Anterior cingulate cortex (tissue), 58 donors: Measurements from ENCODE around the gene MAPK1.
A peak's percentile ranks its signal among the peaks of the same experiment; 100 is the strongest.
"Not testable (repeated sequence)": the region's sequence is repeated elsewhere in the genome, so short reads cannot be mapped to it uniquely, and the experiment has no call there.

Experiments
- DNase-seq, 58 donors: peaks; one replicate each; lab custom pipeline; 2025; lab: John Stamatoyannopoulos, UW

The MAPK1 gene

DNA sequence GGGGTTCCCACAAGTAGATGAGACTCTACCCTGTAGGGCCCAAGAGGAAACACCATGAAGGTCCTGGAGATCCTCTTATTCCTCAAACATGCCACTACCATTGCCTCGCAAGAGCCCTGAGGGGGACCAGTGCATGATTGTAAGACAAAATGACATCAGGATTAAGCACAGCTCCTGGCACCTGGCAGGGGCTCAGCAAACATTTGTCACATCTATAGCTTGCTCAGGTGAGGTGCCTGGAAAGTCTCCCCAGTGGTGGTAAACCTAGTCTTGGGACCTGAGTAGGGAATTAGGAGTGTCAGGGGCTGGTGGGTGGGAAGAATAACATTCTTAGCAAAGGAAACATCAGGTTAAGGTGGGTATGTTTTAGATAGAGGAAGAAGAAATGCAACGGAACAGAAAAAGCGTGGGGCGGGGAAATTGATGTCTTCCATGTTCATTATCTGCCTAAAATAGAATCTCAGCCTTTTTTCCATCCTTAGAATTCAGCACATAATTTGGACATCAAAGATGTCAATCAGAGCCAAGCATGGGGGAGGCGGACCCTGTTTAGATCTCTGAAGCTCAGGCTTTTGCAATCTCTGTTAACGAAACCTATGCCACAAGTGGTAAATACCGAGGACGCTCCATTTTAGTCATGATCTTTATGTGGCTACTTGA, 132.8 kb downstream of the MAPK1 start:
- no peak for DNase-seq

- no peak for DNase-seq
These were observed 135.9 kb downstream of the MAPK1 start for GRCh38 chr22:21731503-21731902.

GRCh38 chr22:21730535-21731308, 136.7 kb downstream of the MAPK1 start:
- no peak for DNase-seq

GRCh38 chr22:21729184-21729583, 138.3 kb downstream of the MAPK1 start:
- DNase-seq, result not testable (repeated sequence)

DNA sequence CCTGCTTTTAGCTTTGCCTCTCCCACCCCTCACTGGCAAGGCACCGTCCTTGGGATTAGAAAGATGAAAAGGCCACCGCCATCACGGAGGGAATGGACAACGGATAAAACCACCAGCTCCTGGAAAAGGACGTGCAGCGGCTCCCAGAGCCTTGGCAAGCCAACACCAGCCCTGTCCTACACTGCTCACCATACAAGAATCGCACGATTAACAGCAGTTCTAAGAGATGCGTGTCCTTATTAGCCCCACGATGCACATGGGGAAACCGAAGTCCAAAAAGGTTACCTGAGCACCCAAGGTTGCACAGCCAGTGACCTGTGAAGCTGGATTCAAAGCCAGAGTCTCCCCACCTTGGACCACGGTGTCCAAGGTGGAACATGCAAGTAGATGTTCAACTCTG, 139.2 kb downstream of the MAPK1 start:
- no peak for DNase-seq

DNA sequence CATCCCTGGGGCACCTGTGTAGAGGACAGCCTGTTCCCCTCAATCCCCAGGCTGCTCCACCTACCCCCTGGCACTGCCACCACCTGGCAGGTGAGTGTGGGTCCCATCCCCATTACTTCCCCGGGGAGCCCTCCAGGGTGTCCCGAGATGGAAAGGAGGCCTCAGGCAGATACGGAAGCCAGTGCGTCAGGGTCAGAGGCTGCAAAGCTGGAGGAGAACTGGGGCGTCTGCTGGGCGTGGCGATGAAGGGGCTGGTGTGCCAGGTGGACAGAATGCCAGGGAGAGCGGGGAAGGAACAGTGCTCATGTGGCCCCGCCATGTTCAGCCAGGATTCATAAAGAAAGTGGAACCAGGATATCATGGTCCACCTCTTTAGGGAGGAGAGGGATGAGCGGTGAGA, 139.7 kb downstream of the MAPK1 start:
- no peak for DNase-seq

- DNase-seq, result no peak
These were observed 140.3 kb downstream of the MAPK1 start for GRCh38 chr22:21727159-21727558.

DNA sequence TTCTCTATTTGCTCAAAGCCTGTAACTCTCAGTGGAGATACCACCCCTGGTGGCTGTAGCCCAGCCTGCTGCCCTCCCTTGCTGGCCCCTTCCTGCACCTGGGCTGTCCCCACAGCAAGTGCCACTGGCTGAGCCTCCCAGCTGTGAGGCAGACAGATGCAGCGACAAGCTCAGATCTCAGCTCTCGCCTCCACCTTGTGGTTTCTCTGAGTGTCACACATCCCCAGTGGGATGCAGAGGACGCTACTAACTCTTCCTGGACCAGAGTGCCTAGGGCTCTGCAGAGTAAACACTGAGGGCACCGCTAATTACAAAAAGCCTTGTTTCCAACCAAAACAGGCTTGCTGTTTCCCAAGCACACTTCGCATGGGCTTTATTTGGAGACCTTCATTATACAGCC, 140.8 kb downstream of the MAPK1 start:
- DNase-seq, result peak in 2 of 58 donors; percentile 5 to 6

GRCh38 chr22:21725956-21726649, 141.3 kb downstream of the MAPK1 start:
- no peak for DNase-seq

GRCh38 chr22:21724496-21724895, 142.9 kb downstream of the MAPK1 start:
- DNase-seq, result not testable (repeated sequence)

GRCh38 chr22:21721195-21721852, 146.1 kb downstream of the MAPK1 start:
- DNase-seq, result not testable (repeated sequence)

DNA sequence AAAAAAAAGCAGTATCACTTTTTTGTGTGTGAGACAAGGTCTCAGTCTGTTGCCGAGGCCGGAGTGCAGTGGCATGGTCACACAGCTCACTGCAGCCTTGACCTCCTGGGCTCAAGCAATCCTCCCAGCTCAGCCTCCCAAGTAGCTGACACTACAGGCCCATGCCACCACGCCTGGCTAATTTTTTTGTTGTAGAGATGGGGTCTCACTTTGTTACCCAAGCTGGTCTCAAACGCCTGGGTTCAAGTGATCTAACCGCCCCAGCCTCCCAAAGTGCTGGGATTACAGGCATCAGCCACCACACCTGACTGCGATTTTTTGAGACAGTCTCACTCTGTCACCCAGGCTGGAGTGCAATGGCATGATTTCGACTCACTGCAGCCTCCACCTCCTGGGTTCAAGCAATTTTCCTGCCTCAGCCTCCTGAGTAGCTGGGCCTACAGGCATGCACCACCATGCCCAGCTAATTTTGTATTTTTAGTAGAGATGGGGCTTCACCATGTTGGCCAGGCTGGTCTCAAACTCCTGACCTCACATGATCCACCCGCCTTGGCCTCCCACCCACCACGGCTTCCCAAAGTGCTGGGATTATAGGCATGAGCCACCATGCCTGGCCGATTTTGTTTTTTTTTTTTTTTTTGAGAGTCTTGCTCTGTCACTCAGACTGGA, 147.1 kb downstream of the MAPK1 start:
- DNase-seq, result not testable (repeated sequence)

DNA sequence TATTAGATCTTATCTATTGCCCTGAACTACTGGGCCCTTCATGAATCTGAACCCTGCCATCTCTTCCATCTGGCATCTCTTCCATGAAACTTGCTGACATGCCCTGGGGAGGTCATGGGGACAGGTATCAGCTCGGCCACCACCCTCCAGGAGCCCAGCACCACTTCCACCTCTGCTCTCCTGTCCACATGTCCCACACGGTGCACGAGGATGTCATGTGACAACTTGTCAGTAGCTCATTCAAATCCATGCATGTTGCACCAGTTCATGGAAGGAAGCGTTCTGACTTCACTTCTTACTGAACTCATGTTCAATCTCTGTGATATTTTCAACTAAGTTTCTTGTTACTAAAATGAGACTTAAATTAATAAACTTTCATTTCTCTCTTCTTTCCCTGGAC, 148.4 kb downstream of the MAPK1 start:
- DNase-seq, result no peak

GRCh38 chr22:21718499-21718898, 148.9 kb downstream of the MAPK1 start:
- DNase-seq, result no peak

GRCh38 chr22:21716395-21717122, 150.9 kb downstream of the MAPK1 start:
- not testable (repeated sequence) for DNase-seq

DNA sequence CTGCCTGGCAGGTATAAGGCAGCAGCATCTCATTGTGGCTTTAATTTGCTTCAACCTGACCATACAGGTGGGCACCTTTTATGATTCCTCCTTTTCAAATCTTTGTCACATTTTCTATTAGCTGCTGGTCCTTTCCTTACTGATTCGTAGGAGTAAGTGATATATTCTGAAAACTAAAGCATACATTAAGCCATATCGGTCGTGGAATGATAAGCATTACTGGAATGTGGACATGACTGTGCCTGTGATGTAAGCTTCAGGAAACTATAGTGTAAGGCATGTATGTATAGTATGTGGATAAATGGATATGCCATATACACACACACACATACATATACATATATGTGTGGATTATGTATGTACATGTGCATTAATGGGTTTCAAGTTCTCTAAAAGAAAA, 152.7 kb downstream of the MAPK1 start:
- DNase-seq, result no peak

DNA sequence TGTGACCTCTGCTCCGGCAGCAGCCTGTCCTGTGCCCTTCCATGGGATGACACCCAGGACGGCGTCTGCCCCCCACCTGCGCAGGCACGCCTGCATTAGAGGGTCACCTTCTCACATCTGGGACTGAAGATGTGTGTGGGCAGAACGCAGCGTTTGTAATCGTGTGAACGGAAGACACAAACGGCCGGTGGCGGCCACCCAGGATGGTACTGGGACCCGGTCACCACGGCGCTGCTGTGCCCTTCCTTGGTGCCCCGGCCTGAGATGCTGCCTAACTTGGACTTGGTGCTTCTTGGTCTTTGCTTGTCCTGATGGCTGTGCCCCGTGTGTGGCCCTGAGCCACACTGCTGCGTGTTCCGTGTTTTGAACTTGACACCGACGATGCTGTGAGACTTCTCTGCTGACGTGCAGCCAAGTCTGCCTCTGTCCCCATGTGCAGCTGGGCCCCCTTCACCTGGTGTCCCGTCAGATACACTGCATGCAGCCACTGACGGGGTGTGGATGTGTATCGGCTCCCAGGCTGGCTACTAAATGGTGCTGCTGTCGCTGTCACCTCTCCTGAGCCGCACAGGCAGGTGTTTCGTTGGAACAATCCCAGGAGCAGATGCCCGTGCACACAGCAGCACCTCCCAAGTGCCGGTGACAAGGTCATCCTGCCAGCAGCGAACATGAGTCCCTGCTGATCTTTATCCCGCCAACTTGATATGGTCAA, 153.2 kb downstream of the MAPK1 start:
- no peak for DNase-seq

DNA sequence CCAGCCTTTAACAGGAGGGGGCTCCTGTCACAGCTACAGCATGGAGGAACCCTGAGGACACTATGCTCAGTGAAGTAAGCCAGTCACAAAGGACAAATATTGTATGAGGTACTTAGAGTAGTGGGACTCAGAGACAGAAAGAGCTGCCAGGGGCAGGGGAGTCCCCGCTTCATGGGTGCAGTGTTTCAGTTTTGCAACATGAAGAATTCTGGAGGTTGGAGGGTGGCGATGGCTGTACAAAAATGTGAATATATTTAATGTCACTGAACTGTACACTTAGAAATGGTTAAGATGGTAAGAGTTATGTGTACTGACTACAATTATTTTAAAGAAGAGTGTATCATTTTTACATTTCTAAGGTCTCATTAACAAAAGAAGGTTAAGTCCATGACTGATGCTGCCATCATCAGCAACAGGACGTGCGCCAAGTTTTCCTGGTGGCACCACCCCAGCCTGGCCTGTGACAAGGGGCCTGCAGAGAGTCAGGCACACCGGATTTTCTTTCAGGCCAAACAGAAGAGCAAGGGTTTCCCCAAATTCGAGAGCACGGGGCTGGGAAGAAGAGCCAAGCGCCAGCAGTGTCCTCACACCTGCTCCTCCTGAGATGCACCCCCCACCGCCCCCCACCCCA, 153.9 kb downstream of the MAPK1 start:
- peak in 2 of 58 donors; percentile 9 for DNase-seq
